ENCODE results near the gene RAB11A. TPM values are rescaled to one million over a fixed set of nuclear protein-coding genes. Genes with fewer than 3 reads are reported as not detected.

RAB11A gene
- total RNA-seq, 1 experiment from 2014 or later: 263 TPM

DNA sequence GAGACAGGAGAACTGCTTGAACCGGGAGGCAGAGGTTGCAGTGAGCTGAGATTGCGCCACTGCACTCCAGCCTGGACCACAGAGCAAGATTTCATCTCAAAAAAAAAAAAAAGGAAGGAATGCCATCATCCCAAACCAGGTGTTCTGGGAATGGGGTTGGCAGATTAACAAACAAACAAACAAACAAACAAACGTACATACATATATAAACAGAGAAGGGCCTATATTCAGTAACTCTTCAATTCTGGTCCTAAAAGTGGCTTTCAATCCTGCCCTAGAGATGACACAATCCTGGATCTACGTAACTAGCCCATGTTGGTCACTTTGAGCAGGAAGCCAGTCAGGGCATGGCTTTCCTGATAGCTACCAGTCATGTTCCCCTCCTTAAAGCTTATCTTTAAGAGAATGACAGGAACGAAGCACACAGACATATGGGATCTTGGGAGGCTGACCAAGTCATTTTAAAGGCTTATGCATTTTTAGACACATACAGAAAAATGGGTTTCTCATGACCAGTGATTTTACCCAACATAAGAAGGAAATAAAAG lies 29.9 kb upstream of the RAB11A start:
- BruUV-seq (replicated peaks): no TSS peak
- CTCF ChIA-PET: interaction anchor here (0.7 kb wide), 2 partner anchors 69 to 198 kb away, joined by 3 read pairs; no protein-coding TSS in a partner anchor
- Histone ChIP-seq H3K36me3 (ENCODE audit: control insufficient read depth, insufficient read depth, low read length) (no peaks in the 10 kb centered on the region), H3K4me3 (ENCODE audit: low read depth in 2 of 2, low read length in 2 of 2) (no peak overlapping the region), H3K9me3 (ENCODE audit: control insufficient read depth, insufficient read depth, low read depth, low read length) (no peaks in the 10 kb centered on the region), H3K27me3 (ENCODE audit: control insufficient read depth, insufficient read depth, low read length) (no peaks in the 10 kb centered on the region), H3K27ac (ENCODE audit: low read length) (no peak overlapping the region), H3K4me1 (ENCODE audit: control insufficient read depth, insufficient read depth, low read length) (no peaks in the 10 kb centered on the region)
- no peak for TF ChIP-seq CTCF (IDR thresholded peaks at IDR 0.05)
- no peak for TF ChIP-seq SIN3A (IDR thresholded peaks at IDR 0.05; ENCODE audit: borderline replicate concordance, insufficient read depth, low read depth, low read length)
- TF ChIP-seq TCF7L2 (IDR thresholded peaks at IDR 0.05; ENCODE audit: low read depth, low read length): no peak
- TF ChIP-seq REST (IDR thresholded peaks at IDR 0.05; ENCODE audit: insufficient read depth in 1 of 2, low read depth in 2 of 2, low read length in 1 of 2): no peak
- no peak for TF ChIP-seq POLR2AphosphoS5 (IDR thresholded peaks at IDR 0.05; ENCODE audit: low read depth, low read length)
- ATAC-seq: no peak
- intact Hi-C loops (cut with micrococcal nuclease; ENCODE audit: unreplicated experiment): no loop called here
- POLR2A ChIA-PET: no interaction called here
- in situ Hi-C loops (cut with HindIII; ENCODE audit: low pct_unique_long_range_greater_than_20kb, low sequenced_read_pairs): no loop called here
- DNase-seq (ENCODE audit: low read depth, low spot score): no peak

DNA sequence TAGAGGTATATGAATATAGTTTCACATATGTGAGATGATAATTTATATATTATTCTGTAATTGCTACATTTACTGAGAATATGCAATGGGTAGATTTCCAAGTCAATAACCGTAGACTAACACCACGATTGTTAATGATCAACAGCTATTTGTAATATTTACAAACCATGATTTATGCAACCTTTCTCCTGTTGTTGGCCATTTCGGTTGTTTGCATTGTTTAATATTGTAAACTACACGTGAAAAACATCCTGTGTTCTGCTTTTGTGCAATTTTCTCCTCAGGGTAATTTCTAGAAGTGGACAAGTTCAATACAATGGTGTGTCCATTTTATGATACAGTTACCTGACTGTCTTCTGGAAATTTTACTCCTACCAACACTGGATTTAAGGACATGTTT lies 29.3 kb upstream of the RAB11A start:
- H3K4me3 ChIP-seq (ENCODE audit: low read depth in 2 of 2, low read length in 2 of 2): no peak overlapping the region
- DNase-seq (ENCODE audit: low read depth, low spot score) (no peak), ATAC-seq (no peak)
- no peaks in the 10 kb centered on the region for H3K9me3 ChIP-seq (ENCODE audit: control insufficient read depth, insufficient read depth, low read depth, low read length)
- no TSS peak for BruUV-seq (replicated peaks)
- in situ Hi-C loops (cut with HindIII; ENCODE audit: low pct_unique_long_range_greater_than_20kb, low sequenced_read_pairs): no loop called here
- ChIA-PET CTCF (interaction anchor here (0.6 to 0.7 kb wide), 3 partner anchors 17 to 199 kb away, joined by 3 to 4 read pairs (median 3); no protein-coding TSS in a partner anchor), POLR2A (no interaction called here)
- no peaks in the 10 kb centered on the region for H3K27me3 ChIP-seq (ENCODE audit: control insufficient read depth, insufficient read depth, low read length)
- intact Hi-C loops (cut with micrococcal nuclease; ENCODE audit: unreplicated experiment): no loop called here
- H3K4me1 ChIP-seq (ENCODE audit: control insufficient read depth, insufficient read depth, low read length): no peaks in the 10 kb centered on the region
- H3K27ac ChIP-seq (ENCODE audit: low read length): no peak overlapping the region
- no peak for TF ChIP-seq CTCF (IDR thresholded peaks at IDR 0.05)
- no peak for TF ChIP-seq TCF7L2 (IDR thresholded peaks at IDR 0.05; ENCODE audit: low read depth, low read length)
- TF ChIP-seq REST (IDR thresholded peaks at IDR 0.05; ENCODE audit: insufficient read depth in 1 of 2, low read depth in 2 of 2, low read length in 1 of 2): no peak
- no peak for TF ChIP-seq SIN3A (IDR thresholded peaks at IDR 0.05; ENCODE audit: borderline replicate concordance, insufficient read depth, low read depth, low read length)
- no peak for TF ChIP-seq POLR2AphosphoS5 (IDR thresholded peaks at IDR 0.05; ENCODE audit: low read depth, low read length)
- H3K36me3 ChIP-seq (ENCODE audit: control insufficient read depth, insufficient read depth, low read length): no peaks in the 10 kb centered on the region

All from Panc1 (cell line).